Mesenchymal stem cell (in vitro differentiated cells and primary cell): ENCODE data around the gene DDX31.
"Not testable (repeated sequence)": the region's sequence is repeated elsewhere in the genome, so short reads cannot be mapped to it uniquely, and the experiment has no call there.

Source experiments
- DNase-seq: peaks from one replicate; pipeline ENCODE4 v3.0.0-alpha.2; 2013
- H2AFZ ChIP-seq: one replicate; pipeline ENCODE4 v1.6.1; 2013; ENCODE audit warnings: low read depth, mild to moderate bottlenecking, control low read depth, inconsistent platforms, low read length, moderate library complexity
- H2AK5ac ChIP-seq: 2 replicates; pipeline ENCODE4 v1.6.1; 2013; ENCODE audit warnings: low read length, moderate library complexity, mild to moderate bottlenecking, inconsistent platforms; ENCODE audit not compliant: severe bottlenecking
- H2BK120ac ChIP-seq: one replicate; pipeline ENCODE4 v1.6.1; 2013; ENCODE audit warnings: low read depth, mild to moderate bottlenecking, inconsistent platforms, low read length, moderate library complexity
- H2BK12ac ChIP-seq, 2 experiments: one replicate each; pipeline ENCODE4 v1.6.1; 2013; ENCODE audit warnings: inconsistent platforms in 2 of 2, low read length in 2 of 2, mild to moderate bottlenecking in 2 of 2, moderate library complexity in 2 of 2, control low read depth in 1 of 2
- H2BK15ac ChIP-seq: one replicate; pipeline ENCODE4 v1.6.1; 2013; ENCODE audit warnings: mild to moderate bottlenecking, low read depth, inconsistent platforms; ENCODE audit not compliant: poor library complexity, severe bottlenecking
- H2BK5ac ChIP-seq: 2 replicates; pipeline ENCODE4 v1.6.1; 2013; ENCODE audit warnings: low read depth, mild to moderate bottlenecking, low read length, control low read depth, inconsistent platforms; ENCODE audit not compliant: poor library complexity, severe bottlenecking
- H3K14ac ChIP-seq, 2 experiments: one replicate each; pipeline ENCODE4 v1.6.1; 2013; ENCODE audit warnings: inconsistent platforms in 2 of 2, low read length in 2 of 2, control low read depth in 1 of 2, mild to moderate bottlenecking in 1 of 2, moderate library complexity in 1 of 2
- H3K18ac ChIP-seq, 2 experiments: one replicate each; pipeline ENCODE4 v1.6.1; 2013; ENCODE audit warnings: inconsistent platforms in 2 of 2, low read length in 2 of 2, control low read depth in 1 of 2, low read depth in 1 of 2, mild to moderate bottlenecking in 1 of 2
- H3K23ac ChIP-seq, 2 experiments: one replicate each; pipeline ENCODE4 v1.6.1; 2013; ENCODE audit warnings: inconsistent platforms in 2 of 2, low read length in 2 of 2, mild to moderate bottlenecking in 2 of 2, moderate library complexity in 2 of 2, control low read depth in 1 of 2
- H3K27ac ChIP-seq: 2 replicates; pipeline ENCODE4 v1.5.1; 2013; ENCODE audit warnings: mild to moderate bottlenecking, moderate library complexity, low read length, control low read depth, inconsistent platforms; ENCODE audit not compliant: poor library complexity, severe bottlenecking
- H3K27me3 ChIP-seq, 2 experiments: 2 replicates each; pipeline versions ENCODE4 v1.6.1 to v1.7.0; 2013; ENCODE audit warnings: low read length in 2 of 2, mild to moderate bottlenecking in 2 of 2, moderate library complexity in 2 of 2, control low read depth in 1 of 2, inconsistent platforms in 1 of 2; ENCODE audit not compliant: control insufficient read depth in 1 of 2, insufficient read depth in 1 of 2
- H3K36me3 ChIP-seq, 2 experiments: 2 replicates each; pipeline versions ENCODE4 v1.6.1 to v1.7.0; 2013; ENCODE audit warnings: low read length in 2 of 2, control low read depth in 1 of 2, inconsistent platforms in 1 of 2, low read depth in 1 of 2, mild to moderate bottlenecking in 1 of 2; ENCODE audit not compliant: insufficient read depth in 2 of 2, control insufficient read depth in 1 of 2
- H3K4ac ChIP-seq, 2 experiments: one replicate each; pipeline ENCODE4 v1.6.1; 2013; ENCODE audit warnings: inconsistent platforms in 2 of 2, low read length in 2 of 2, mild to moderate bottlenecking in 2 of 2, moderate library complexity in 2 of 2, control low read depth in 1 of 2, low read depth in 1 of 2
- H3K4me1 ChIP-seq: 2 replicates; pipeline ENCODE4 v1.6.1; 2013; ENCODE audit warnings: low read depth, low read length, control low read depth; ENCODE audit not compliant: control insufficient read depth, insufficient read depth
- H3K4me2 ChIP-seq: 2 replicates; pipeline ENCODE4 v1.6.1; 2013; ENCODE audit warnings: low read length, mild to moderate bottlenecking, inconsistent platforms; ENCODE audit not compliant: poor library complexity, severe bottlenecking
- H3K4me3 ChIP-seq, 2 experiments: 2 replicates each; pipeline versions ENCODE4 v1.5.1 to v1.7.0; 2013; ENCODE audit warnings: low read length in 2 of 2, mild to moderate bottlenecking in 2 of 2, control low read depth in 1 of 2, low read depth in 1 of 2; ENCODE audit not compliant: insufficient read depth in 1 of 2
- H3K79me1 ChIP-seq: replicated peaks from 2 replicates; pipeline ENCODE4 v1.6.1; 2013; ENCODE audit warnings: mild to moderate bottlenecking, control low read depth, low read length, inconsistent platforms; ENCODE audit not compliant: poor library complexity, severe bottlenecking
- H3K9ac ChIP-seq: 2 replicates; pipeline ENCODE4 v1.7.0; 2013; ENCODE audit warnings: mild to moderate bottlenecking, low read length, moderate library complexity
- H3K9me3 ChIP-seq: 2 replicates; pipeline ENCODE4 v1.7.0; 2013; ENCODE audit warnings: mild to moderate bottlenecking, low read length; ENCODE audit not compliant: control insufficient read depth
- H4K8ac ChIP-seq: one replicate; pipeline ENCODE4 v1.6.1; 2013; ENCODE audit warnings: inconsistent platforms, mild to moderate bottlenecking, low read length, moderate library complexity
- H4K91ac ChIP-seq: one replicate; pipeline ENCODE4 v1.6.1; 2013; ENCODE audit warnings: mild to moderate bottlenecking, low read length, inconsistent platforms
- WGBS: methylation state at CpG from one replicate; pipeline ENCODE4 v1.1.7; 2013; ENCODE audit warnings: mixed read lengths; 5-methylcytosine and 5-hydroxymethylcytosine counted together

The DDX31 gene

DNA sequence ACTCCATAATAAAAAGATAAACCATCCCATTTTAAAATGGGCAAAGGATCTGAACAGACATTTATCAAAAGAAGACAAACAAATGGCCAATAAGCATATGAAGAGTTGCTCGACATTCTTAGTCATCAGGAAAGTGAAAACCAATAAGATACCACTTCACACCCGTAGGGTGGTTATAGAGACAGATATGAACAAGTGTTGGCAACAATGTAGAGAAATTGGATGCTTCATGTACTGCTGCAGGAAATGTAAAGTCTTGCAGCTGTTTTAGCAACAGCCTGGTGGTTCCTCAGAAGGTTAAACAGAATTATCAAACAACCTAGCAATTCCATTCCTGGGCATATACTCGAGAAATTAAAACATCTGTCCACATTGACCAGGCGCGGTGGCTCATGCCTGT lies 43.0 kb upstream of the DDX31 start:
- H4K91ac ChIP-seq = no peak overlapping the region
- no peaks in the 10 kb centered on the region for H3K9me3 ChIP-seq
- WGBS = 94% methylated on average over 5 of the region's 5 CpGs

DNA sequence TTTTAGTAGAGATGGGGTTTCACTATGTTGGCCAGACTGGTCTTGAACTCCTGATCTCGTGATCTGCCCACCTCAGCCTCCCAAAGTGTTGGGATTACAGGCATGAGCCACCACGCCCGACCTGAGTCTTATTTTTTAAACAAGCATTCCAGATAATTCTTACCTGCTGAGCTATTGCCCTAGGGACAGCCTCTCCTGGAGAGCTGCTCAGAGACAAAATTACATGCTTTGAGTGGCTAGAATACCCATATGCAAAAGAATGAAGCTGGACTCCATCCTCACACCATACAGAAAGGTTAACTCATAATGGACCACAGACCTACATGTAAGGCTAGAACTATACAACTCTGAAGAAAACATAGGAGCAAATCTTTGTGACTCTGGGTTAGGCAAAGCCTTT lies 42.1 kb upstream of the DDX31 start:
- no peak overlapping the region for H2BK15ac ChIP-seq
- H4K8ac ChIP-seq = no peak overlapping the region
- H3K9ac ChIP-seq = no peak overlapping the region
- no peak overlapping the region for H3K4ac ChIP-seq
- 88% methylated on average over 3 of the region's 3 CpGs for WGBS
- H3K27ac ChIP-seq = no peak overlapping the region
- no peak overlapping the region for H3K4me3 ChIP-seq
- no peak for DNase-seq
- H2AK5ac ChIP-seq = no peak overlapping the region
- no peaks in the 10 kb centered on the region for H3K4me1 ChIP-seq
- H3K9me3 ChIP-seq = no peaks in the 10 kb centered on the region
- H3K79me1 ChIP-seq = no peaks in the 10 kb centered on the region
- H3K36me3 ChIP-seq = no peaks in the 10 kb centered on the region
- H2BK120ac ChIP-seq = no peak overlapping the region
- no peak overlapping the region for H3K4me2 ChIP-seq
- H2BK12ac ChIP-seq = no peak overlapping the region
- no peak overlapping the region for H4K91ac ChIP-seq
- no peak overlapping the region for H3K18ac ChIP-seq
- no peak overlapping the region for H2BK5ac ChIP-seq
- H3K14ac ChIP-seq = no peak overlapping the region
- no peak overlapping the region for H2AFZ ChIP-seq
- peaks cover 6 to 32% of the 10 kb centered on the region in 2 experiments for H3K27me3 ChIP-seq
- no peak overlapping the region for H3K23ac ChIP-seq

More for the DNA sequence above, 43.0 kb upstream of the DDX31 start:
- Histone ChIP-seq H3K4me1 (no peaks in the 10 kb centered on the region), H2BK120ac (no peak overlapping the region), H3K4me3 (no peak overlapping the region), H2AK5ac (no peak overlapping the region), H2BK15ac (no peak overlapping the region), H3K27ac (no peak overlapping the region), H3K4ac (no peak overlapping the region), H3K36me3 (no peaks in the 10 kb centered on the region), H3K79me1 (no peaks in the 10 kb centered on the region), H4K8ac (no peak overlapping the region), H3K4me2 (no peak overlapping the region), H2AFZ (no peak overlapping the region), H3K23ac (no peak overlapping the region), H2BK12ac (no peak overlapping the region), H3K14ac (no peak overlapping the region), H3K27me3 (peaks cover 12 to 41% of the 10 kb centered on the region in 2 experiments), H3K9ac (no peak overlapping the region), H2BK5ac (no peak overlapping the region), H3K18ac (no peak overlapping the region)
- no peak for DNase-seq

DNA sequence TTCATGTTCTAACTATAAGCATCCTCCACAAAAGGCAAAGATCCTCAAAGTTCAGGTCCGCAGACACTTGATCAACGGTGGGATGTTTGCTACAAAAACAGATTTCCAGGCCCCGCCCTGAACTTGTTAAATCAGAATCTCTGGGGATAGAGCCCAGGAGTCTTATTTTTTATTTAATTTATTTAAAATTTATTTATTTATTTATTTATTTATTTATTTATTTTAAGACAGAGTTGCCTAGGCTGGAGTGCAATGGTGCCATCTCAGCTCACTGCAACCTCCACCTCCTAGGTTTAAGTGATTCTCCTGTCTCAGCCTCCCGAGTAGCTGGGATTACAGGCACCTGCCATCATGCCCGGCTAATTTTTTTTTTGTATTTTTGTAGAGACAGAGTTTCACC lies 41.4 kb upstream of the DDX31 start:
- H3K27ac ChIP-seq, H2AFZ ChIP-seq, H3K9me3 ChIP-seq: not testable (repeated sequence)

DNA sequence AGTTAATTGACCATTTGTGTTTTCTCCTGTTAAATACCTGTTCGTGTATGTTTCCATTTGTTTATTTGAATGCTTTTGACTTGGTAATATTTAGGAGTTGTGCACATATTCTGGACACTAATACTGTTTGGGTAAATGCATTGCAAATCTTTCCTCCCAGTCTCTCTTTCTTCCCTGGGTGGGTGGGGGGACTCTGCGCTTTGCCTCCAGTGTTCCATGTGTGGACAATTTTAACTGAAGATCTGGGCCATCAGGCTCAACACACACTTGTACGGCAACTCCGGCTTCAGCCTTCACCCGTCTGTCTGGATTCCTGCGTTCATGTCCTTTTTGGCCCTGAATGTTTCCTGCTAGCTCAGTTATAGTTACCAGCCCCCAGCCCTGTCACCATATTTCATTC lies 40.5 kb upstream of the DDX31 start:
- Histone ChIP-seq H3K27ac (no peak overlapping the region), H2BK5ac (no peak overlapping the region), H3K4me3 (no peak overlapping the region), H2BK120ac (no peak overlapping the region), H3K27me3 (peaks cover 6 to 33% of the 10 kb centered on the region in 2 experiments), H2BK15ac (no peak overlapping the region), H3K14ac (no peak overlapping the region), H2AK5ac (no peak overlapping the region), H4K91ac (no peak overlapping the region), H3K36me3 (no peaks in the 10 kb centered on the region), H2BK12ac (no peak overlapping the region), H3K18ac (no peak overlapping the region), H3K9me3 (no peaks in the 10 kb centered on the region), H3K79me1 (no peaks in the 10 kb centered on the region), H3K4me2 (no peak overlapping the region), H4K8ac (no peak overlapping the region), H3K4ac (no peak overlapping the region), H3K23ac (peak overlapping the region in 1 of 2 experiments; percentile 83), H2AFZ (no peak overlapping the region), H3K9ac (no peak overlapping the region), H3K4me1 (no peaks in the 10 kb centered on the region)
- no peak for DNase-seq
- 89% methylated on average over 5 of the region's 6 CpGs for WGBS

More for the DNA sequence above, 41.4 kb upstream of the DDX31 start:
- DNase-seq, H3K18ac ChIP-seq, H3K36me3 ChIP-seq, H4K91ac ChIP-seq, H3K79me1 ChIP-seq, H3K9ac ChIP-seq, H2BK12ac ChIP-seq, H3K23ac ChIP-seq, H3K4ac ChIP-seq, H3K14ac ChIP-seq, H4K8ac ChIP-seq, H2BK5ac ChIP-seq, H3K4me2 ChIP-seq, H3K4me3 ChIP-seq, H3K4me1 ChIP-seq, H2BK15ac ChIP-seq, H2BK120ac ChIP-seq, H2AK5ac ChIP-seq: not testable (repeated sequence)
- H3K27me3 ChIP-seq = peaks cover 6 to 35% of the 10 kb centered on the region in 2 experiments
- WGBS = 91% methylated on average over 5 of the region's 5 CpGs
